Smooth muscle cell (in vitro differentiated cells): ENCODE results near the gene CYP4B1. TPM values are rescaled to one million over a fixed set of nuclear protein-coding genes. Genes with fewer than 3 reads are reported as not detected.

Experiments used
- DNase-seq: peaks from one replicate; lab custom pipeline; 2025; ENCODE audit not compliant: unreplicated experiment; lab: John Stamatoyannopoulos, UW
- H2AFZ ChIP-seq: fragments of 200-600 bp; sonication (generic); 2 replicates; pipeline ENCODE4 v1.6.0; 2016; ENCODE audit warnings: antibody characterized with exemption, low read depth, mild to moderate bottlenecking
- H3F3A ChIP-seq: fragments of 200-600 bp; sonication (generic); 2 replicates; pipeline ENCODE4 v1.6.0; 2017; ENCODE audit warnings: antibody characterized with exemption, low read depth
- H3K27ac ChIP-seq: fragments of 200-600 bp; sonication (generic); 2 replicates; pipeline ENCODE4 v1.5.1; 2016; ENCODE audit warnings: low read depth, mild to moderate bottlenecking
- H3K27me3 ChIP-seq: fragments of 200-600 bp; sonication (generic); 2 replicates; pipeline ENCODE4 v1.6.1; 2016; ENCODE audit warnings: low read depth, mild to moderate bottlenecking
- H3K36me3 ChIP-seq: fragments of 200-600 bp; sonication (generic); 2 replicates; pipeline ENCODE4 v1.5.1; 2016; ENCODE audit warnings: low read depth
- H3K4me1 ChIP-seq: fragments of 200-600 bp; sonication (generic); 2 replicates; pipeline ENCODE4 v1.5.1; 2016; ENCODE audit warnings: low read depth
- H3K4me2 ChIP-seq: fragments of 200-600 bp; sonication (generic); 2 replicates; pipeline ENCODE4 v1.6.0; 2016; ENCODE audit warnings: mild to moderate bottlenecking
- H3K4me3 ChIP-seq: fragments of 200-600 bp; sonication (generic); 2 replicates; pipeline ENCODE4 v1.5.1; 2016; ENCODE audit warnings: mild to moderate bottlenecking
- H3K79me2 ChIP-seq: fragments of 200-600 bp; sonication (generic); 2 replicates; pipeline ENCODE4 v1.6.0; 2016; ENCODE audit warnings: low read depth, mild to moderate bottlenecking
- H3K9ac ChIP-seq: fragments of 200-600 bp; sonication (generic); 2 replicates; pipeline ENCODE4 v1.6.0; 2016; ENCODE audit warnings: low read depth
- H3K9me3 ChIP-seq: fragments of 200-600 bp; sonication (generic); replicated peaks from 2 replicates; pipeline ENCODE4 v1.5.1; 2016; ENCODE audit warnings: low read depth
- H4K20me1 ChIP-seq: fragments of 200-600 bp; sonication (generic); 2 replicates; pipeline ENCODE4 v1.6.0; 2016; ENCODE audit warnings: low read depth
- WGBS: methylation state at CpG from one replicate; pipeline ENCODE4 v1.1.7; 2016; ENCODE audit warnings: low lambda C conversion rate; 5-methylcytosine and 5-hydroxymethylcytosine counted together
- polyA plus RNA-seq: library from polyadenylated mRNA; unstranded; fragments of >200 nt; fragmentation: Nextera tagmentation; extraction: Ambion mirVana; gene quantifications from 2 replicates; pipeline ENCODE4 v1.2.1, GENCODE V29; 2016
- total RNA-seq: library from RNA; depleted of rRNA; stranded (reverse); fragments of >200 nt; gene quantifications from 2 replicates; pipeline ENCODE4 v1.2.3, GENCODE V29; 2014
- TF ChIP-seq, protein P1 (sequence below): fragments of 200-600 bp; sonication (generic); IDR thresholded peaks from 2 replicates; pipeline ENCODE4 v1.5.1; 2017; ENCODE audit warnings: borderline replicate concordance, mild to moderate bottlenecking, antibody characterized with exemption; ENCODE audit not compliant: insufficient read depth, poor library complexity, severe bottlenecking

Gene CYP4B1
- total and polyA plus RNA-seq, 2 experiments from 2014 or later = not detected

DNA sequence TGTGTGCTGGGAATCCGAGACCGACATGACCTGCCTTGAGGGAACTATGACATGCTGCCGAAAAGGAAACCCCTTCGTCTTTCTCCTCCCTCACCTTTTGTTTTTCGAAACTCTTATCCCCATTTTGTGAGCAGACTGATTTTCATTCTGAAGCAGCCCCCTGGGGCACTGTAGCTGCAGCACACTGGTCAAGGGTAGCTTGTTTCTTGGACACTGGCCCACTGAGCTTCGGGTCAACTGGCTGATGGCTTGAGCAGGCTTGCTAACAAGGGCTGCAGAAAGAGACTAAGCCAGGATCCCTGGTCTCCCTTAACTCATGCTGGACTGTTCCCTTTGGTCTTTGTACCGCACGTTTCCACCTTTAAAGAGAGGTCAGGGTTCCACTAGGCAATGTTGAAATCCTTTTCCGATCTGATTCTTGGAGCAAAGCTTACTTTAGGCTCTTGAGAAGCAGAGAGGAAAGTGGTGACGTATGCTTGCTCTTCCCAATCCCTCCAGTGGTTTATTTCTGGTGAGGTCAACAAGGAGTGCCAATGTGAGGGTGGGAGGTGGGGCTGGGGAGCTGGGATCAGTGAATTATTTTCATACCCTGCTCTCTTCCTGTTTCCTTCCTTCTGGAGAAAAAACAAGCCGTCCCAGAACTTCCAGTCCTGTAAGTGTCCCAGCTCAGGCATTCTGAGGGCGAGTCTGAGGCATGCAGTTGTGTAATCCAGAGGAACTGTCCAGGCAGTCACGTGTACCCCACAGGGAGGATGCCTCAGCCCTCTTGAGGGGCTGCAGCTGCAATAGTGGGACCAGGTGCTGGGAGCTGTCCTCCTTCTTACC is 7.6 kb downstream of the CYP4B1 start:
- H3K4me2 ChIP-seq = no peak overlapping the region
- H3K27ac ChIP-seq = no peak overlapping the region
- H3K79me2 ChIP-seq = no peaks in the 10 kb centered on the region
- no peak overlapping the region for H2AFZ ChIP-seq
- no peak for DNase-seq
- no peaks in the 10 kb centered on the region for H3K27me3 ChIP-seq
- H3K4me1 ChIP-seq = no peaks in the 10 kb centered on the region
- 71% methylated on average over 13 of the region's 13 CpGs for WGBS
- H3F3A ChIP-seq = no peaks in the 10 kb centered on the region
- H4K20me1 ChIP-seq = no peaks in the 10 kb centered on the region
- H3K4me3 ChIP-seq = no peak overlapping the region
- H3K9me3 ChIP-seq = no peaks in the 10 kb centered on the region
- H3K9ac ChIP-seq = no peak overlapping the region
- no peaks in the 10 kb centered on the region for H3K36me3 ChIP-seq
- TF ChIP-seq, protein P1, sequence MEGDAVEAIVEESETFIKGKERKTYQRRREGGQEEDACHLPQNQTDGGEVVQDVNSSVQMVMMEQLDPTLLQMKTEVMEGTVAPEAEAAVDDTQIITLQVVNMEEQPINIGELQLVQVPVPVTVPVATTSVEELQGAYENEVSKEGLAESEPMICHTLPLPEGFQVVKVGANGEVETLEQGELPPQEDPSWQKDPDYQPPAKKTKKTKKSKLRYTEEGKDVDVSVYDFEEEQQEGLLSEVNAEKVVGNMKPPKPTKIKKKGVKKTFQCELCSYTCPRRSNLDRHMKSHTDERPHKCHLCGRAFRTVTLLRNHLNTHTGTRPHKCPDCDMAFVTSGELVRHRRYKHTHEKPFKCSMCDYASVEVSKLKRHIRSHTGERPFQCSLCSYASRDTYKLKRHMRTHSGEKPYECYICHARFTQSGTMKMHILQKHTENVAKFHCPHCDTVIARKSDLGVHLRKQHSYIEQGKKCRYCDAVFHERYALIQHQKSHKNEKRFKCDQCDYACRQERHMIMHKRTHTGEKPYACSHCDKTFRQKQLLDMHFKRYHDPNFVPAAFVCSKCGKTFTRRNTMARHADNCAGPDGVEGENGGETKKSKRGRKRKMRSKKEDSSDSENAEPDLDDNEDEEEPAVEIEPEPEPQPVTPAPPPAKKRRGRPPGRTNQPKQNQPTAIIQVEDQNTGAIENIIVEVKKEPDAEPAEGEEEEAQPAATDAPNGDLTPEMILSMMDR = no peak

DNA sequence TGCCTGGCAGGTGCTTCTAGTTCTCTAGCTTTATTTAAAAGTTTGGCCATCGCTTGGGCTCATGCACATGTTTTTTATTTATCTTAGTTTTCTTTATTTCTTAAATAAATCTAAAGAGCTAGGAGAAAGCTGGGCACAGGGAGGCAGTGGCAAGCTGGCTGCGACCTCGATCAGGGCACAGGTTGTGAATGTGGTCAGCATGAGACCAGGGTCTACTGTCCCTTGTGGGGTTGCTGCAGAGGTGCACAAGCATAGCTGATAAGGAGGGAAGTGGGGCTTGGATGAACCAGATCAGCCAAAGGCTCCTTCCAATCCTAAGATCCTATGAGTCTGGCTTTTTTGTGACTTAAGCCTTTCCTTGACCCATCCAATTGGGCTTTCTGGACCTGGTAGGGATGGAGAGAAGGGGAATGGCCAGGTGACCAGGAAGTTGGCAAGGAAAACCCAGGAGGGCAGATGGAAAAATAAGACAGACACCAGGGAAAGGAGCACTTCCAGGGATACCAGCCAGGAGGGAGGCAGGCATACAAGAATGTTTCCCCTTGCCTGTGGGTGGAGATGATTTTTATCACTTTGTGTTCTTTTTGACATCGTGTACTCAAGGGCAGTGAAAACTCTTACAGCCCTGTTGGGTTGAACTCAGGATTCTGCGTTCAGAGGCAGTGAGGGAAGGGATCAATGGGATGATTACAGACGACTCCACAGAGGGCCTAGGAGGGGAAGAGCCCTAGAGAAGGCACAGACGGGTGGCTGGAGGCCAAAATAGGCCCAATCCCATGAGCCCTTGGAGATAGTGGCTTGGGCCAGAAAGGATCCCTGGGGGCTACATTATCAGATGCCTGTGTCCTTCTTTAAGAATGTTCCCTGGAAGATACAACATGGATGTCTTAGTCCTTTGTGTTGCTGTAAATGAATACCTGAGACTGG is 8.5 kb downstream of the CYP4B1 start:
- Histone ChIP-seq H3K9ac (no peak overlapping the region), H3K9me3 (no peaks in the 10 kb centered on the region), H3K4me2 (no peak overlapping the region), H4K20me1 (no peaks in the 10 kb centered on the region), H3K4me1 (no peaks in the 10 kb centered on the region), H2AFZ (no peak overlapping the region), H3K79me2 (no peaks in the 10 kb centered on the region), H3K36me3 (no peaks in the 10 kb centered on the region), H3K27me3 (no peaks in the 10 kb centered on the region), H3K27ac (no peak overlapping the region), H3F3A (no peaks in the 10 kb centered on the region), H3K4me3 (no peak overlapping the region)
- WGBS = 80% methylated on average over 7 of the region's 7 CpGs
- DNase-seq = no peak
- TF ChIP-seq, protein P1 = no peak

DNA sequence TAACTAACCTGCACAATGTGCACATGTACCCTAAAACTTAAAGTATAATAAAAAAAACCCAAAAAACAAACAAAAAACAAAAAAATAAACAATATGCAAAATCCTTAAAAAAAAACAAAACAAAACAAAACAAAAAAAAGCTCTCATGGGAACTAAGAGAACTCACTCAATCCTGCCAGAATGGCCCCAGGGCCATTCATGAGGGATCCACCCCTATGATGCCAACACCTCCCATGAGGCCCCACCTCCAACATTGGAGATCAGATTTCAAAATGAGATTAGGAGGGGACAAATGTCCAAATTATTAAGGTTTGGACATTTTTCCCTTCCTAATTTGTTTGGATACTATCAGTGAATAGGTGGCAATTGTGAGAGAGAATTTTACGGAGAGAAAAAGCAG is 10.2 kb downstream of the CYP4B1 start:
- H3K36me3 ChIP-seq = no peaks in the 10 kb centered on the region
- 86% methylated on average over 1 of the region's 1 CpG for WGBS
- TF ChIP-seq, protein P1 = no peak
- no peaks in the 10 kb centered on the region for H4K20me1 ChIP-seq
- no peak overlapping the region for H3K9ac ChIP-seq
- H3K27me3 ChIP-seq = no peaks in the 10 kb centered on the region
- no peak for DNase-seq
- H3K4me3 ChIP-seq = no peak overlapping the region
- H3K27ac ChIP-seq = no peak overlapping the region
- no peaks in the 10 kb centered on the region for H3K4me1 ChIP-seq
- H2AFZ ChIP-seq = no peak overlapping the region
- no peaks in the 10 kb centered on the region for H3K9me3 ChIP-seq
- no peaks in the 10 kb centered on the region for H3F3A ChIP-seq
- no peak overlapping the region for H3K4me2 ChIP-seq
- H3K79me2 ChIP-seq = no peaks in the 10 kb centered on the region
